ENCODE measurements around the gene MAP4.
"Not testable (repeated sequence)": the region's sequence is repeated elsewhere in the genome, so short reads cannot be mapped to it uniquely, and the experiment has no call there.

The MAP4 gene

GRCh38 chr3:48016301-48016973, at the start of gene MAP4:
TSS of gene MAP4 (minus strand) at chr3:48016416. CDS start at chr3:47998860, 17,556 bp downstream.
- Histone ChIP-seq H3K27ac (ENCODE audit: low read length) (peak within 1 kb of the TSS; percentile 59), H3K36me3 (ENCODE audit: control insufficient read depth in 1 of 2, insufficient read depth in 2 of 2, low read length in 2 of 2) (no peaks in the 10 kb centered on the region), H3K4me1 (ENCODE audit: control insufficient read depth in 1 of 2, insufficient read depth in 2 of 2, low read length in 2 of 2) (peaks cover 41 to 66% of the 10 kb centered on the region in 2 donors), H3K27me3 (ENCODE audit: low read depth, low read length) (no peaks in the 10 kb centered on the region), H3K4me3 (ENCODE audit: low read depth in 1 of 2, low read length in 2 of 2) (no peak within 1 kb of the TSS), H3K9me3 (ENCODE audit: control insufficient read depth in 1 of 2, low read length in 2 of 2) (no peaks in the 10 kb centered on the region)

DNA sequence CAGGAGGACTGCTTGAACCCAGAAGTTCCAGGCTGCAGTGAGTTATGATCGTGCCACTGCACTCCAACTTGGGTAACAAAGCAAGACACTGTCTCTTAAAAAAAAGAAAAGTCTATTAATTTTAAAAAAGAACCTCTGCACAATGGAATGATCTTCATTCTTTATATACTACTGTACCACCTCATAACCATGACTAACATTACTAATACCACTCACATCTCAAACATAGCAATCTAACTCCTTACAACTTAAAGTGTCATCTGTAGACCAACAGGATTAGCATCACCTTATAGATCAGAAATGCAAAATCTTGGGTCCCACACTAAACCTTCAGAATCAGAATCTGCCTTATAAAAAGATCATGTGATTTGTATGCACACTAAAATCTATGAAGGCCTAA, 48.8 kb upstream of the MAP4 start:
- peaks cover 0 to 5% of the 10 kb centered on the region in 2 donors for H3K36me3 ChIP-seq (ENCODE audit: control insufficient read depth in 1 of 2, insufficient read depth in 2 of 2, low read length in 2 of 2)
- no peak overlapping the region for H3K27ac ChIP-seq (ENCODE audit: low read length)
- peaks cover 8 to 32% of the 10 kb centered on the region in 2 donors for H3K4me1 ChIP-seq (ENCODE audit: control insufficient read depth in 1 of 2, insufficient read depth in 2 of 2, low read length in 2 of 2)
- H3K4me3 ChIP-seq (ENCODE audit: low read depth in 1 of 2, low read length in 2 of 2) = no peak overlapping the region
- no peaks in the 10 kb centered on the region for H3K9me3 ChIP-seq (ENCODE audit: control insufficient read depth in 1 of 2, low read length in 2 of 2)
- H3K27me3 ChIP-seq (ENCODE audit: low read depth, low read length) = no peaks in the 10 kb centered on the region

- Histone ChIP-seq H3K9me3 (ENCODE audit: control insufficient read depth in 1 of 2, low read length in 2 of 2) (no peaks in the 10 kb centered on the region), H3K4me3 (ENCODE audit: low read depth in 1 of 2, low read length in 2 of 2) (no peak overlapping the region), H3K27ac (ENCODE audit: low read length) (no peak overlapping the region), H3K27me3 (ENCODE audit: low read depth, low read length) (no peaks in the 10 kb centered on the region), H3K4me1 (ENCODE audit: control insufficient read depth in 1 of 2, insufficient read depth in 2 of 2, low read length in 2 of 2) (peaks cover 8 to 25% of the 10 kb centered on the region in 2 donors), H3K36me3 (ENCODE audit: control insufficient read depth in 1 of 2, insufficient read depth in 2 of 2, low read length in 2 of 2) (peaks cover 0 to 3% of the 10 kb centered on the region in 2 donors)
These were observed 48.1 kb upstream of the MAP4 start for GRCh38 chr3:48064292-48064829.

GRCh38 chr3:48061586-48061985, 45.4 kb upstream of the MAP4 start:
- H3K36me3 ChIP-seq (ENCODE audit: control insufficient read depth in 1 of 2, insufficient read depth in 2 of 2, low read length in 2 of 2); H3K9me3 ChIP-seq (ENCODE audit: control insufficient read depth in 1 of 2, low read length in 2 of 2); H3K27me3 ChIP-seq (ENCODE audit: low read depth, low read length); H3K27ac ChIP-seq (ENCODE audit: low read length); H3K4me3 ChIP-seq (ENCODE audit: low read depth in 1 of 2, low read length in 2 of 2): not testable (repeated sequence)
- peaks cover 0 to 19% of the 10 kb centered on the region in 2 donors for H3K4me1 ChIP-seq (ENCODE audit: control insufficient read depth in 1 of 2, insufficient read depth in 2 of 2, low read length in 2 of 2)

- no peaks in the 10 kb centered on the region for H3K36me3 ChIP-seq (ENCODE audit: control insufficient read depth in 1 of 2, insufficient read depth in 2 of 2, low read length in 2 of 2)
- peaks cover 0 to 6% of the 10 kb centered on the region in 2 donors for H3K4me1 ChIP-seq (ENCODE audit: control insufficient read depth in 1 of 2, insufficient read depth in 2 of 2, low read length in 2 of 2)
- H3K9me3 ChIP-seq (ENCODE audit: control insufficient read depth in 1 of 2, low read length in 2 of 2) = no peaks in the 10 kb centered on the region
- H3K4me3 ChIP-seq (ENCODE audit: low read depth in 1 of 2, low read length in 2 of 2) = no peak overlapping the region
- no peaks in the 10 kb centered on the region for H3K27me3 ChIP-seq (ENCODE audit: low read depth, low read length)
- no peak overlapping the region for H3K27ac ChIP-seq (ENCODE audit: low read length)
These were observed 41.9 kb upstream of the MAP4 start for GRCh38 chr3:48058091-48058490.

- Histone ChIP-seq H3K36me3 (ENCODE audit: control insufficient read depth in 1 of 2, insufficient read depth in 2 of 2, low read length in 2 of 2) (no peaks in the 10 kb centered on the region), H3K4me3 (ENCODE audit: low read depth in 1 of 2, low read length in 2 of 2) (no peak overlapping the region), H3K9me3 (ENCODE audit: control insufficient read depth in 1 of 2, low read length in 2 of 2) (no peaks in the 10 kb centered on the region), H3K4me1 (ENCODE audit: control insufficient read depth in 1 of 2, insufficient read depth in 2 of 2, low read length in 2 of 2) (peaks cover 0 to 11% of the 10 kb centered on the region in 2 donors), H3K27ac (ENCODE audit: low read length) (no peak overlapping the region), H3K27me3 (ENCODE audit: low read depth, low read length) (no peaks in the 10 kb centered on the region)
These were observed 41.3 kb upstream of the MAP4 start for GRCh38 chr3:48057521-48057920.

DNA sequence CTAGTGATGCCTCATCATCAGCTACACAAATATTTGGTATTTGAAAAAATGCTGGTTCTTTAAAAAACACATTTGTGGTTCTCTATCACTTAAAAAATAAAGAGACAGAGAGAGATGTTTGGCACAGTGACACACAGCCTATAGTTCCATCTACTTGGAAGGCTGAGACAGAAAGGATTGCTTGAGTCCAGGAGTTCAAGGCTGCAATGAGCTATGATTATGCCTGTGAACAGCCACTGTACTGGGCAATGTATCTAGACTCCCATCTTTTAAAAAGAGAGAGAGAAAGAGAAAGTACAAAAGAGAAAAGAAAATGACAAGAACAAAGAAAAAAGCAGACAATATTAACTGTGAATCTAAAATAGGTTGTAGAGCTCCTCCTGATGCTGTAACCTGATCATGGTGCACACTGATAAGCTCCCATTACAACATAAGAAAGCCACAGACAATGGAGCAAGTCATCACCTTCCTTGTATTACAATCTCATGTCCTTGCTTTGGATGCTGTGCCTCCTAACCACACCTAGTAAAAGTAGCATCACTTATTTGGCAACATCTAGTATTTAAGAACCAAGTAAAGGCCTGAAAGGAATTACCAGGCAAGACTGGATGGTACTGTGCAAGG, 31.7 kb upstream of the MAP4 start:
- no peaks in the 10 kb centered on the region for H3K9me3 ChIP-seq (ENCODE audit: control insufficient read depth in 1 of 2, low read length in 2 of 2)
- peaks cover 0 to 6% of the 10 kb centered on the region in 2 donors for H3K4me1 ChIP-seq (ENCODE audit: control insufficient read depth in 1 of 2, insufficient read depth in 2 of 2, low read length in 2 of 2)
- H3K36me3 ChIP-seq (ENCODE audit: control insufficient read depth in 1 of 2, insufficient read depth in 2 of 2, low read length in 2 of 2) = peaks cover 5 to 6% of the 10 kb centered on the region in 2 donors
- H3K4me3 ChIP-seq (ENCODE audit: low read depth in 1 of 2, low read length in 2 of 2) = no peak overlapping the region
- H3K27me3 ChIP-seq (ENCODE audit: low read depth, low read length) = no peaks in the 10 kb centered on the region
- H3K27ac ChIP-seq (ENCODE audit: low read length) = no peak overlapping the region

- Histone ChIP-seq H3K27ac (ENCODE audit: low read length) (no peak overlapping the region), H3K4me1 (ENCODE audit: control insufficient read depth in 1 of 2, insufficient read depth in 2 of 2, low read length in 2 of 2) (peaks cover 8 to 12% of the 10 kb centered on the region in 2 donors), H3K4me3 (ENCODE audit: low read depth in 1 of 2, low read length in 2 of 2) (no peak overlapping the region), H3K36me3 (ENCODE audit: control insufficient read depth in 1 of 2, insufficient read depth in 2 of 2, low read length in 2 of 2) (no peaks in the 10 kb centered on the region), H3K27me3 (ENCODE audit: low read depth, low read length) (no peaks in the 10 kb centered on the region), H3K9me3 (ENCODE audit: control insufficient read depth in 1 of 2, low read length in 2 of 2) (no peaks in the 10 kb centered on the region)
These were observed 26.0 kb upstream of the MAP4 start for GRCh38 chr3:48042071-48042760.

- Histone ChIP-seq H3K36me3 (ENCODE audit: control insufficient read depth in 1 of 2, insufficient read depth in 2 of 2, low read length in 2 of 2) (no peaks in the 10 kb centered on the region), H3K9me3 (ENCODE audit: control insufficient read depth in 1 of 2, low read length in 2 of 2) (no peaks in the 10 kb centered on the region), H3K4me1 (ENCODE audit: control insufficient read depth in 1 of 2, insufficient read depth in 2 of 2, low read length in 2 of 2) (peaks cover 8 to 29% of the 10 kb centered on the region in 2 donors), H3K27ac (ENCODE audit: low read length) (peak overlapping the region; percentile 77), H3K27me3 (ENCODE audit: low read depth, low read length) (no peaks in the 10 kb centered on the region), H3K4me3 (ENCODE audit: low read depth in 1 of 2, low read length in 2 of 2) (no peak overlapping the region)
These were observed 23.4 kb upstream of the MAP4 start for GRCh38 chr3:48039487-48040190.

- peak overlapping the region; percentile 77 for H3K27ac ChIP-seq (ENCODE audit: low read length)
- H3K4me3 ChIP-seq (ENCODE audit: low read depth in 1 of 2, low read length in 2 of 2) = no peak overlapping the region
- H3K4me1 ChIP-seq (ENCODE audit: control insufficient read depth in 1 of 2, insufficient read depth in 2 of 2, low read length in 2 of 2) = peaks cover 8 to 33% of the 10 kb centered on the region in 2 donors
- H3K9me3 ChIP-seq (ENCODE audit: control insufficient read depth in 1 of 2, low read length in 2 of 2) = no peaks in the 10 kb centered on the region
- no peaks in the 10 kb centered on the region for H3K36me3 ChIP-seq (ENCODE audit: control insufficient read depth in 1 of 2, insufficient read depth in 2 of 2, low read length in 2 of 2)
- no peaks in the 10 kb centered on the region for H3K27me3 ChIP-seq (ENCODE audit: low read depth, low read length)
These were observed 22.8 kb upstream of the MAP4 start for GRCh38 chr3:48038971-48039481.

All from muscle layer of duodenum (tissue), 2 donors.